DMS79 (cell line): Measurements from ENCODE around the gene RAMP2.
"Not testable (repeated sequence)": the region's sequence is repeated elsewhere in the genome, so short reads cannot be mapped to it uniquely, and the experiment has no call there.

Experiments
- DNase-seq: peaks from one replicate; lab custom pipeline; 2025; lab: John Stamatoyannopoulos, UW

RAMP2 gene

GRCh38 chr17:42760652-42761581, at the start of gene RAMP2:
RAMP2 (plus strand) TSS chr17:42761227; CDS start chr17:42761262, 35 bp downstream.
- peak; percentile 14 for DNase-seq

DNA sequence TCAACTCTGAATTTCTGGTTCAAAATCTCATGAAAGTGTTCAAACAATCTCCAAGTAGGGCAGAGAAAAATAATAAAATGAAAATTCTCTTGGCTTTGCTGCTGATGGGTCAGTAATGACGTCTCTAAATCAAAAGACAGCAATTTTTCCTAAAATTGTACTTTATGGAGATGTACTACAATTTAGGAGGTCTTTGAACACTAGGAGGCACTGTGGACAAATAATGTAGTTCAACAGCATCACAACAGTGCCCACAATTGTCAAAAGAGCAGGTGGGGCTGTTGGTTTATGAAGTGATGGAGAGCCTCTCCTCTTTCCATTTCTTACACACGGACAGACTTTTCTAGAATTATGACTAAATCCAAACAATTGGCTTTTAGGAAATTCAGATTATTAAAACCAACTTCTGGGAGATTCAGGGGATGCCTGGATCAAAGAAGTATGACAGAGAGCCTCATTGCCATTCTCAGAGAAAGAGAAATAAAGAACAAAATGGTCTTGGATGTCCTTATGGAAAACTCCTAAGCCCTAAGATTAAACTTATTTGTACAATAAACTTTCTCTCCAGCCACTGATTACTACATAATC, 39.9 kb upstream of the RAMP2 start:
- peak; percentile 21 for DNase-seq

DNA sequence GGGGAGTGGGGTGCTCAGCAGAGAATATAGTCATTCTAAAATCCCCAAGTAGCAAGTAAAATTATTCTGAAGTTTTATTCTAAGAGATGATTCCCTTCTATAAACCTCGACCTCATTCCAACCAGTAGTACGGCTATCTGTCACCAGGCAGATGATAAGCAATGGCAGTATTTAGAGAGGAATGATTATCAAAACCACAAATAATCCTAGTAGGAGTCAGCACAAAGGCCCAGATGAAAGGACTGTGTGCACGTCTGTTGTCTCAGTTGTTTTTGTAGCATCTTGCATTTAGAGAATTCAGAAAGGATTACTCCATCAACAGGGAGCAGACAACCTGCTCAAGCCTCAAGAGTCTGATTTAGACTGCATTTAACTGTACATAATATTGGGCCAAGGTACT, 37.4 kb upstream of the RAMP2 start:
- no peak for DNase-seq

GRCh38 chr17:42725143-42725542, 35.9 kb upstream of the RAMP2 start:
- no peak for DNase-seq

- no peak for DNase-seq
Observed at GRCh38 chr17:42740699-42741098, 20.3 kb upstream of the RAMP2 start.

DNA sequence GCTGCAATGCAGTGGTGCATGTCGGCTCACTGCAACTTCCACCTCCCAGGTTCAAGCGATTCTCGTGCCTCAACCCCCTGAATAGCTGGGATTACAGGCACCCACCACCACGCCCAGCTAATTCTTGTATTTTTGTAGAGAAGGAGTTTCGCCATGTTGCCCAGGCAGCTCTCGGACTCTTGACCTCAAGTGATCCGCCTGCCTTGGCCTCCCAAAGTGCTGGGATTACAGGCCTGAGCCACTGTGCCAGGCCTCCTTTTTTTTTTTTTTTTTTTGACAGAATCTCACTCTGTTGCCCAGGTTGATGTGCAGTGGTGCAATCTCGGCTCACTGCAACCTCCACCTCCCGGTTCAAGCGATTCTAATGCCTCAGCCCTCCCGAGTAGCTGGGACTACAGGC, 18.1 kb upstream of the RAMP2 start:
- not testable (repeated sequence) for DNase-seq

DNA sequence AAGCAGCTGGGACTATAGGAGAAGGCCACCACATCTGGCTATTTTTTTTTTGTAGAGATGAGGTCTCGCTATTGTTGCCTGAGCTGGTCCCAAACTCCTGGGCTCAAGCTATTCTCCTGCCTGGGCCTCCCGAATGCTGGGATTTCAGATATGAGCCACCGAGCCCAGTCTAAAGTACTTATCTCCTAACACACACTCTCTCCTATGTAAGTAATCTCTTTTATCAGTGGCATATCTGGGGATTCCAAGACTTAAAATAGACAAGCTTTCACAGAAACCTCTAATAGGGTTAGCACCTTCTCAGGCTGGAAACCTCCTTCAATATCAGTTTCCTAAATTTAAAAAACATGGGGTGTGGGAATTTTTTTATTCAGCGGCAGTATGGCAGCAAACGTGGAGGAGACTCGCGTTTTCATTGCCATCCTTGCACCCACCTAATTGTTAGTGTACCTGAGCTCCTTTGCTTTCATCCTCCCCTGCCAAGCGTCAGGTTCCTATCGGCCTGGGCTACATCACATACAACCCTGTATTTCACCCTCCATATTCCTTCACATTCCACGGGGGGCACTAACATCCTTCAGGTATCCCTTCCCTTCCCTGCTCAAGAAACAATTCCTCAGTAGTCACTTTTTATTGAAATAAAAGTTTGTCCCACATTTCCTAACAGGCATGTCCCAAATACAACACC, 17.3 kb upstream of the RAMP2 start:
- no peak for DNase-seq

- peak; percentile 61 for DNase-seq
Observed at GRCh38 chr17:42744283-42744805, 16.7 kb upstream of the RAMP2 start.

- DNase-seq, result peak; percentile 86
Observed at GRCh38 chr17:42744806-42745617, 16.0 kb upstream of the RAMP2 start, which contains the start of gene EZH1. EZH1 (minus strand) TSS chr17:42745040; CDS start chr17:42728941, 16,099 bp downstream.

DNA sequence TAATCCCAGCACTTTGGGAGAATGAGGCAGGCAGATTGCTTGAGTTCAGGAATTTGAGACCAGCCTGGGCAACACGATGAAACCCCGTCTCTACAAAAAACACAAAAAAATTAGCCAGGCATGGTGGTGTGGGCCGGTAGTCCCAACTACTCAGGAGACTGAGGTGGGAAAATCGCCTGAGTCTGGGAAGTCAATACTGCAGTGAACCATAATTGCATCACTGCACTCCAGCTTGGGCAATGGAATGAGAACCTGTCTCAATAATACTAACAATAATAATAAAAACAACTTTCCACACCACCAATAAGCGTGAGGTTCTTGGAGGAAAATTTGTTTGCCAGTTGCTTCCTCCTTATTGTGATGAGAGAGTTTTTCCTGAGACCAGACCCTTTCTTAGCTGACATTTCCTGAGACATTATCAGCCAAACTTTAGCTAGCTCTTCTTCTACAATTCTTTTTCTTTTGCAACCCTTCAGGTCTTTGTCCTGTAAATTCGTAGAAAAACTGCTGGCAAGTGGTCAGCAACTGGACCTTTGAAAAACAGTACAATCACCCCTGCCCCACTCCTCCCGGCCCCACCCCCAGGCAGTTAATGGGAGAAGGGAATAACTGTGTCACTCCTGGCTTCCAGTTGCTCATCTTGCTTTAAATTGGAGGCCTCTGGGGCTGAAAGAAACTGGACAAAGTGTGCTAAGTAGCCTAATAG, 12.7 kb upstream of the RAMP2 start:
- DNase-seq, result no peak

DNA sequence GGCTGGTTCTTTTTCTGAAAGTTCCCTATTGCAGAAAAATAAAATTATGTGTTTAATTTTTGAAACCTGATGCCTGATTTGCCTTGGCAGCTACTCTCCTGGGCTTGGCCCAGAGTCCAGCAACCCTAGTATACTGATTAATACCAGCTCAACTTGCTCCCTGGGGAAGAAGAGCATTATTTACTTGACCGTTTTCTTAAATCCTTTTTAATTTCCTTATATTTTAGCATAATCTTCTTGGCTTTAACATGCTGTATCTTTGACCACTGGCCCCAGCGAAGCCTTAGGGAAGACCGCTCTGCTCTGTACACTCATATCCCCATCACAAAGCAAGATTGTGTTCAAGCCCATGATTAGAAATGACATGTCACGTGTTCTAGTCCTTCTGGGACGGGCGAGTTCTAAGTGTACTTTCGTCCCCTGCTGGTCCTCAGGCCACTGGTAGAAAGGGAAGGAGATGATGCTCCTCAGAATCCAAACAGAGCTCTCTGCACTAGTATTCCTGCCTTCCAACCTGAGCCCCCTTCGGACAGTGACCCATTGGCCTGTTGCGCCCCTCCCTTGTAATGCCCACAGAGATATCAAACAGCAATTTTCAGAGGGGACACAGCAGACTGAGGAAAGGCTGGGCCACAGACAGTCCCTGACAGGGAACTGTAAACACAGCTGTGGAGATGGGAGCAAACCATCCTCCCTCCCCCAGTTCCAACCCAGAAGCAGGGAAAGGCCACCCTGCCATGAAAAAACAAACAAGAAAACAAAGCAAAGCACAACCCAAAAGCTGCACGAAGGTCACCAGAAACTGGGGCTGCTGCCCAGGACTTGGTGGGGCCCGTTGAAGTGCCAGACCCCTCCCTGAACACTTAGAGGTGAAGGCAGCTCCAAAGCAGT, 11.9 kb upstream of the RAMP2 start:
- no peak for DNase-seq

- DNase-seq, result no peak
Observed at GRCh38 chr17:42750739-42751344, 10.2 kb upstream of the RAMP2 start.

GRCh38 chr17:42751628-42752027, 9.4 kb upstream of the RAMP2 start:
- no peak for DNase-seq

- peak; percentile 59 for DNase-seq
Observed at GRCh38 chr17:42754782-42755181, 6.2 kb upstream of the RAMP2 start.

DNA sequence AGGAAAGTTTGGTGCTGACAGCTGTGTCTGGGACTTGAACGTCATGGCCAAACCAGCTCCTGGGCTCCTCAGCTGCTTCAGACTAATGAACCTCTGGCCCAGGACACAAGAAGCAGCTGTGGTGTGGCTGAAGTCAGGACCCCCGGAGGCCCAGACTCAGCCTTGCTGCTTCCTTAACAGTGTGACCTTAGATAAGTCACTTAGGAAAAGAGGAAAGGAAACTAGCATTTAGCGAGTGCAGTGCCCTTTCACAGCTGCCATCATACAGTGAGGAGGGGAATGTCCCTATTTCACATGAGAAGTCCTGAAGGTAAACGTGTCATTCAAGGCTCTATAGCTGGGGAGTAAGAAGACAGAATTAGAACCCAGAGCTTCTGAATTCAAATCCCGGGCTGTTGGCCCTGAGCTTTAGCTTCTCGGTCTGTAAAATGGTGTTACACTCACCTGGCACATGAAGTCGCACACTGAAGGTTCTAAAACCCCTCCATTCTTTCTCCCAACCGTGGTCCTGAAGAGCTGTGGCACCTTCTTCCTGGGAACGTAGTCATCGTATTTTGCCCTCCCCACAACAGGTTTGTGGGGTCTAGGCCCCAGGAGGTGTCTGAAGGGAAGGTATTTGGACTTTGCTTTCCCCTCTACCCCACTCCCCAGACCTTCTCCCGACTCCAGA, 910 bp upstream of the RAMP2 start:
- no peak for DNase-seq

GRCh38 chr17:42761638-42762037, 611 bp downstream of the RAMP2 start:
- no peak for DNase-seq

DNA sequence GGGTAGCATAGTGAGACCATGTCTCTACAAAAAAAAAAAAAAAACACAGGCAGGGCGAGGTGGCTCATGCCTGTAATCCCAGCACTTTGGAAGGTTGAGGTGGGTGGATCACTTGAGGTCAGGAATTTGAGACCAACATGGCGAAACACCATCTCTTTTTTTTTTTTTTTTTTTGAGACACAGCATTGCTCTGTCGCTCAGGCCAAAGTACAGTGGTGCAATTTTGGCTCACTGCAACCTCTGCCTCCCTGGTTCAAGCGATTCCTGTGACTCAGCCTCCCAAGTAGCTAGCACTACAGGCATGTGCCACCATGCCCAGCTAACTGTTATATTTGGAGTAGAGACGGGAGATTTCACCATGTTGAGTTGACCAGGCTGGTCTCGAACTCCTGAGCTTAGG, 5.1 kb downstream of the RAMP2 start:
- DNase-seq, result no peak

DNA sequence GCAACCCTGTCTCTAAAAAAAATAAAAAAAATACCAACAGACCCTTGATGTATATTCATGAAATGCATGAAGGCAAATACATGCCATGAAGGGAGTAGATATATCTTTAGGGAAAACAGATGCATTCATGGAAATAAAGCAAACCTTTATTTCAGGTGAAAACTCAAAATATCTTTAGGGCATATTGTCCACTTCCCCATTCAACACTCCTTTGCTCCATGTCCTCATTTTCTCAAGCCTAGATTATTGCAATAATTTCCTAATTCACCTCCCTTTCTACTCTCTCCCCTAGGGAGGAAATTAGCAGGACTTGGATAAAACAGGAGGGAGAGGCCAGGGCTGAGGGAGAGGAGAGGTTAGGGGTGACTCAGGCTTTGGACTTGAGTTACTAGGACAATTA, 6.5 kb downstream of the RAMP2 start:
- no peak for DNase-seq

DNA sequence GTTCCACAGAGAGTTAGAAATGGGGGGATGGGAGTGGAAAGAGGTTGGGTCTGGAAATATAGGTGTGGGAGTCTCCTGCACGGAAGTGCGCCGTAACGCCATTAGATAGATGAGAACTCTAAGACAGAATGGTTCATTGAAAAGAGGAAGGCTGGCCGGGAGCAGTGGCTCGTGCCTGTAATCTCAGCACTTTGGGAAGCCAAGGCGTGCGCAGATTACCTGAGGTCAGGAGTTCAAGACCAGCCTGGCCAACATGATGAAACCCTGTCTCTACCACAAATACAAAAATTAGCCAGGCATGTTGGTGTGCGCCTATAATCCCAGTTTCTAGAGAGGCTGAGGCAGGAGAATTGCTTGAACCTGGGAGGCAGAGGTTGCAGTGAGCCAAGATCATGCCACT, 7.0 kb downstream of the RAMP2 start:
- not testable (repeated sequence) for DNase-seq
